GM21526 (cell line): Measurements from ENCODE around the gene MYOF.
"Not testable (repeated sequence)": the region's sequence is repeated elsewhere in the genome, so short reads cannot be mapped to it uniquely, and the experiment has no call there.

Source experiments
- ATAC-seq: cut with Tn5 transposase; IDR thresholded peaks from one replicate; pipeline ENCODE4 v1.9.1; 2021; ENCODE audit warnings: moderate library complexity; ENCODE audit not compliant: unreplicated experiment, low FRiP score

Gene MYOF

GRCh38 chr10:93478873-93479272 is 3.3 kb downstream of the MYOF start:
- no peak for ATAC-seq

- ATAC-seq: no peak
Observed at GRCh38 chr10:93476756-93477155, 5.4 kb downstream of the MYOF start.

- no peak for ATAC-seq
Observed at GRCh38 chr10:93475871-93476270, 6.3 kb downstream of the MYOF start.

GRCh38 chr10:93475227-93475626 is 6.9 kb downstream of the MYOF start:
- ATAC-seq: no peak

GRCh38 chr10:93473804-93474472 is 8.2 kb downstream of the MYOF start:
- ATAC-seq: no peak

GRCh38 chr10:93473161-93473560 is 9.0 kb downstream of the MYOF start:
- no peak for ATAC-seq

GRCh38 chr10:93471110-93471651 is 11.0 kb downstream of the MYOF start:
- no peak for ATAC-seq

- no peak for ATAC-seq
Observed at GRCh38 chr10:93469454-93469853, 12.7 kb downstream of the MYOF start.

GRCh38 chr10:93468461-93469213 is 13.5 kb downstream of the MYOF start:
- ATAC-seq: no peak

GRCh38 chr10:93467635-93468034 is 14.5 kb downstream of the MYOF start:
- ATAC-seq: not testable (repeated sequence)

GRCh38 chr10:93465806-93466675 is 16.1 kb downstream of the MYOF start:
- ATAC-seq: no peak

- ATAC-seq: no peak
Observed at GRCh38 chr10:93464776-93465388, 17.3 kb downstream of the MYOF start.

- ATAC-seq: no peak
Observed at GRCh38 chr10:93463723-93464476, 18.2 kb downstream of the MYOF start.

- no peak for ATAC-seq
Observed at GRCh38 chr10:93462881-93463280, 19.3 kb downstream of the MYOF start.

- no peak for ATAC-seq
Observed at GRCh38 chr10:93462371-93462770, 19.8 kb downstream of the MYOF start.

- no peak for ATAC-seq
Observed at GRCh38 chr10:93461807-93462178, 20.3 kb downstream of the MYOF start.

- no peak for ATAC-seq
Observed at GRCh38 chr10:93461109-93461806, 20.9 kb downstream of the MYOF start.

- no peak for ATAC-seq
Observed at GRCh38 chr10:93459466-93459865, 22.7 kb downstream of the MYOF start.

GRCh38 chr10:93458821-93459257 is 23.3 kb downstream of the MYOF start:
- no peak for ATAC-seq
